ENCODE results near the gene SRPK2. TPM values are rescaled to one million over a fixed set of nuclear protein-coding genes. Genes with fewer than 3 reads are reported as not detected.
A peak's percentile ranks its signal among the peaks of the same experiment; 100 is the strongest.

SRPK2 gene
- polyA plus RNA-seq, 6 donors from 2014 or later, result 50.6 to 65.5 (median 56.1) TPM

DNA sequence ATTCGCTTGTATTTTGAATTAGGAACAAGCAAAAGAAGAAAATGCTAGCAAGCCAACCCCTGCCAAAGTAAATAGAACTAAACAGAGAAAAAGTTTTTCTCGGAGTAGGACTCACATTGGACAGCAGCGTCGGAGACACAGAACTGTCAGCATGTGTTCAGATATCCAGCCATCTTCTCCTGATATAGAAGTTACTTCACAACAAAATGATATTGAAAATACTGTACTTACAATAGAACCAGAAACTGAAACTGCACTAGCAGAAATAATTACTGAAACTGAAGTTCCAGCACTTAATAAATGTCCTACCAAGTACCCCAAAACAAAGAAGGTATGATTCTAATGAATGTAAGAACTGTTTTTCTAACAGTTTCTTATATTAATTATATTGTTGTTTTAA, 286.9 kb downstream of the SRPK2 start:
- Mint-ChIP-seq H3K9me3 (no peaks in the 10 kb centered on the region), H3K4me3 (no peak overlapping the region), H3K4me1 (peaks cover 5 to 20% (median 6%) of the 10 kb centered on the region in 3 donors), H3K36me3 (peaks cover 0 to 17% of the 10 kb centered on the region in 2 donors), H3K27ac (peak overlapping the region in 1 of 6 donors; percentile 38), H3K27me3 (no peaks in the 10 kb centered on the region)
- no peak for ATAC-seq (ENCODE audit: low read depth in 2 of 2)
- no peak for DNase-seq

DNA sequence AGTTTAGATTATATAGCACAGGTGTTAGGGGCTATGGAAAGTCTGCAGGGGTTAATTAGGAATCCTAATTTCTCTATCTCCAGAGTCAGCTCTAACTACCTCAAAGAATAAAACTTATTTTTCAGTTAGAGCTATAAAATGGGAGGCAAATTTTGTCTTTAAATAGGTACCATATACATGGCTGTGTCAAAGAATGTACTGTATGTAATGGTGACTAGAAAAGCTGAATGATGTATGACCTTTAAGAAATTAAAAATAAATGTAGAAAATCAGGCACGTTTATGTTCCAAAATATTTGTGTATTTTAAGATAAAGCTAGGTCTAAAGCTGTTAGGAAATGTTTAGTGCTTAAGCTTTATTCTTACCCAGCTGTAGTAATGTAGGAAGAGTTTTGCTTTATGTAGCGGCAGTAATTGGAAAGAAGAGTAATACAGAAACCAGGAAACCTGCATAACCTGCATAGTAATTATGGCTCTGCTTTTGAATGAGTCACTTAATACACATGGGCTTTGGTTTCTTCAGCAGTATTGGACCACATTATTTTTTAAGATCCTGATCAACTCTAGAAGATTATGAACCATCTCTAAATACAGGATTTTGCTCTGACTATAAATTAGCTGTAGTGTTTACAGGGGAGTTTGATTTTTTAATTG, 289.7 kb downstream of the SRPK2 start:
- ATAC-seq (ENCODE audit: low read depth in 2 of 2) (no peak), DNase-seq (no peak)
- Mint-ChIP-seq H3K27ac (peak overlapping the region in 5 of 6 donors; percentile 33 to 82 (median 68)), H3K36me3 (peaks cover 0 to 15% of the 10 kb centered on the region in 2 donors), H3K4me1 (peaks cover 5 to 20% (median 6%) of the 10 kb centered on the region in 3 donors), H3K9me3 (no peaks in the 10 kb centered on the region), H3K27me3 (no peaks in the 10 kb centered on the region), H3K4me3 (no peak overlapping the region)

DNA sequence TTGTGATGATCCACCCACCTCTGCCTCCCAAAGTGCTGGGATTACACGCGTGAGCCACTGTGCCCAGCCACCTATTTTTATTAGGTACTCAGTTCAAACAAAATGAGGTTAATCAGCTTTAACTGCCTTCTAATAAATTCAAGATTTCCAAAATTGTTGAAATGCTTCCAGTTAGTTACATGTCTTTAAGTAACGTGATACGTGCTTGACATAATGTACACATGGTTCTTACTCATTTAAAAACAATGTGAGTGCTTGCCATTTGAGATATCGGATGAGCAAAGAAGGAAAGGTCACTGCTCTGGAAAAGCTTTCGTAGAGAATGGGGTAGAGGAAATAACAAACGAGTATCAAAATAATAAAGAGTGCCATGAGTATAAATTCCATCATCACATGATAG, 291.1 kb downstream of the SRPK2 start:
- Mint-ChIP-seq H3K36me3 (peaks cover 0 to 8% of the 10 kb centered on the region in 2 donors), H3K9me3 (no peaks in the 10 kb centered on the region), H3K27ac (peak overlapping the region in 4 of 6 donors; percentile 3 to 84 (median 42)), H3K27me3 (no peaks in the 10 kb centered on the region), H3K4me3 (no peak overlapping the region), H3K4me1 (peaks cover 4 to 16% (median 5%) of the 10 kb centered on the region in 3 donors)
- ATAC-seq (ENCODE audit: low read depth in 2 of 2) (no peak), DNase-seq (no peak)

DNA sequence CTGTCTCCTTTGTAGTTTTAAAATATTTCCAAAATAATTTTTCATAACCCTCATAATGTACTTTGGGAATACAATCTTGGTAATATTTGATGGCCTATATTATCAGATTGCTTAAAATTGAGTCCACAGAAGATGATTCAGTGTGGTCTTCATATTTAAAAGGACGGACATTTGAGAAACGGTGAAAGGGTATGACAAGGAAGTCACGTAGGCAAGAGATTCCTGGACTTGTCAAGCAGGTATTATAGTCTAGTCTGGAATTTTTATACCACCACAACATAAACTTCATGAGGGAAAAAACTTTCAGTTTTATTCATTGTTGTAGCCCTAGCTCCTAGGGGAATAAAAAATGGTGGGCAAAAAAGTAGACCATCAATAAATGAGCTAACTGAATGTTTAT, 292.4 kb downstream of the SRPK2 start:
- peak overlapping the region in 3 of 6 donors; percentile 7 to 33 (median 18) for H3K27ac Mint-ChIP-seq

DNA sequence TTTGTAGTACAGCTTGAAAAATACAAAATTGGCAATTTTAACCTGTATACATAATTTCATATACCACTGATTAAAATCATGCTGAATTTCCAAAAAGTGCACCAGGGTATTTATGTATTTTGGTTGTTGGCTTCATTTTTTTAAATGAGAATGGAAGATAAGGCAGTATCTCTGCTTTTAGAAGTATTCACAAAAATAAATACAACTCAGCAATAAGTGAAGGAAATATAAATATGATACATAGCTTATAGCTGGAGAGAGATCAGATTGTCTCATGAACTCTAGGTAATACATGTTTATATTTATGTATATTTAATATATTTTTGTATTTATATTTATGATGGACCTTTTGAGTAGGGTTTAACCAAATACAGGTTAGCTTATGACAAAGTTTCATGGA, 293.8 kb downstream of the SRPK2 start:
- Mint-ChIP-seq H3K27ac (peak overlapping the region in 4 of 6 donors; percentile 15 to 68 (median 59)), H3K4me1 (peaks cover 0 to 5% (median 4%) of the 10 kb centered on the region in 3 donors), H3K27me3 (no peaks in the 10 kb centered on the region), H3K4me3 (no peak overlapping the region), H3K9me3 (no peaks in the 10 kb centered on the region), H3K36me3 (peaks cover 0 to 3% of the 10 kb centered on the region in 2 donors)
- ATAC-seq (ENCODE audit: low read depth in 2 of 2) (no peak), DNase-seq (no peak)

More for the DNA sequence above, 292.4 kb downstream of the SRPK2 start:
- peak overlapping the region in 1 of 8 donors; percentile 16 for H3K4me3 Mint-ChIP-seq
- peaks cover 0 to 6% of the 10 kb centered on the region in 2 donors for H3K36me3 Mint-ChIP-seq
- no peak for ATAC-seq (ENCODE audit: low read depth in 2 of 2)
- H3K9me3 Mint-ChIP-seq, result no peaks in the 10 kb centered on the region
- peaks cover 4 to 16% (median 5%) of the 10 kb centered on the region in 3 donors for H3K4me1 Mint-ChIP-seq
- no peak for DNase-seq
- H3K27me3 Mint-ChIP-seq, result no peaks in the 10 kb centered on the region

DNA sequence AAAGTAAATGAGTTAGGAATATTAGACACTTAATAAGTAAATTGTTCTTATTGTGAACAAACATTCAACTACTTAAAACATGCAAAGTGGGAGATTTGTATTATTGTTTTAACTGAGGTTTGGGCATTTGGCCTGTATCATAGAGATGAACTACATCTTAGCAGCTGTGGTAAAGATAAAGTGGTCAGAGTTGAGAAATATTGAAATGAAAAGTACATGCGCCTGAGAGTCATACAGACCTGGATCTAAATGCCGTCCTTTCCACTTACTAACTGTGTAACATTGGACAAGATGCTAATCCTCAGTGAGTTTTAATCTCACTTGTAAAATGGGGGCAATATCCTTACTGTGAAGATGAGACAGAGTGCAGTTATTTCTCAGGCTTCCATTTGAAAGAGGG, 300.3 kb downstream of the SRPK2 start:
- Mint-ChIP-seq H3K4me3 (no peak overlapping the region), H3K36me3 (peaks cover 4 to 5% of the 10 kb centered on the region in 2 donors), H3K4me1 (peaks cover 0 to 4% (median 3%) of the 10 kb centered on the region in 3 donors), H3K27ac (peak overlapping the region in 3 of 6 donors; percentile 47 to 84 (median 47)), H3K9me3 (no peaks in the 10 kb centered on the region), H3K27me3 (no peaks in the 10 kb centered on the region)
- no peak for ATAC-seq (ENCODE audit: low read depth in 2 of 2)
- DNase-seq, result no peak

DNA sequence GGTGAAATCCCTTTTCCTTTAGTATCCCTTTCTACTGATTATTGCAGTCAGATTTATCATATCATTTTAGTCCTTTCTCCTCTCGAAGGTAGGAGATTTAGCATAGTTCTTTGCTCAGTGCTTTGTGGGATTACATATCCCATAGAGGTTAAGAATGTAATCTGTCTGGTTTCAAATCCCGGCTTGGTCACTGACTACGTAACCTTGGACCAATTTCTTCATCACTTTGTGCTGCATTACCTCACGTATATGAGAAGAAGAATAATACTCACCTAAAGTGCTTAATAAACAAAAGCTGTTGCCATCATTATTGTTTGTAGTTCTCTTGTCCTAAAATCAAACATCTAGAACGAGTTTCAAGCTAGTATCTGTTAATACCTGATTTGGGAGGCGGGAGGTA, 300.7 kb downstream of the SRPK2 start:
- H3K36me3 Mint-ChIP-seq, result peaks cover 8 to 10% of the 10 kb centered on the region in 2 donors
- H3K4me3 Mint-ChIP-seq, result no peak overlapping the region
- peak overlapping the region in 3 of 6 donors; percentile 31 to 47 (median 47) for H3K27ac Mint-ChIP-seq

DNA sequence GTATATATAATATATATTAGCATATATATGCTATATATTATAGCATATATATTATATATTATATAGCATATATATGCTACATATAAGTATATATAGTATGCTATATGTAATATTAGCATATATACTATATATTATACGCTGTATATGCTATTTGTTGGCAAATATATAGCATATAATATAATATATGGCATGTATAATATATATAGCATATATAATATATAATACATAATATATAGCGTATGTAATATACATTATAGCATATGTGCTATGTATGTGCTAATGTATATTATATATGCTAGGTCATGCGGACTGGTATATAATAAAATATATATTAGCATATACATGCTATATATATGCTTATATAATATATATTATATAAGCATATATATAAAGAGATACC, 301.9 kb downstream of the SRPK2 start:
- ATAC-seq (ENCODE audit: low read depth in 2 of 2) (no peak), DNase-seq (no peak)
- peaks cover 0 to 4% (median 4%) of the 10 kb centered on the region in 3 donors for H3K4me1 Mint-ChIP-seq
- H3K27me3 Mint-ChIP-seq, result no peaks in the 10 kb centered on the region
- no peaks in the 10 kb centered on the region for H3K9me3 Mint-ChIP-seq
- no peak overlapping the region for H3K4me3 Mint-ChIP-seq
- no peak overlapping the region for H3K27ac Mint-ChIP-seq
- H3K36me3 Mint-ChIP-seq, result peaks cover 11 to 18% of the 10 kb centered on the region in 2 donors

More for the DNA sequence above, 300.7 kb downstream of the SRPK2 start:
- Mint-ChIP-seq H3K4me1 (peaks cover 0 to 4% (median 4%) of the 10 kb centered on the region in 3 donors), H3K9me3 (no peaks in the 10 kb centered on the region), H3K27me3 (no peaks in the 10 kb centered on the region)
- DNase-seq (no peak), ATAC-seq (ENCODE audit: low read depth in 2 of 2) (no peak)

DNA sequence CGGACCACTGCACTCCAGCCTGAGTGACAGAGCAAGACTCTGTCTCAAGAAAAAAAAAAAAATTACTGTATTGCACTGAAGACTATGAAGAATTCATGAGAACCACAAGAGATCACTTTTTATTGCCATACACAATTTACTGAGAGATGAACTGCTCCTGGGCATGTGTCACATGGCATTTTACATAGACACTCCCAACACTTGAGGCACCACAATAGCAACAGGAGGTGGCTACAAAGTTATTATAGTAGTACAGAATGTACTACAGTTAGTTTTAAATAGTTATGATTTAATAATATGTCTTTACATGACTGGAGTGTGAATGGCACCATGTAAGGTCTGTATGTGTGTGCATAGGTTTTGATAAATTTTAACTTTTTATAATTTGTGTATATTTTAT, 304.1 kb downstream of the SRPK2 start:
- Mint-ChIP-seq H3K4me3 (peak overlapping the region in 2 of 8 donors; percentile 7 to 59), H3K9me3 (no peaks in the 10 kb centered on the region), H3K36me3 (peaks cover 11 to 18% of the 10 kb centered on the region in 2 donors), H3K4me1 (peaks cover 0 to 4% (median 4%) of the 10 kb centered on the region in 3 donors), H3K27me3 (no peaks in the 10 kb centered on the region), H3K27ac (peak overlapping the region in 2 of 6 donors; percentile 56 to 57)
- DNase-seq (no peak), ATAC-seq (ENCODE audit: low read depth in 2 of 2) (no peak)

DNA sequence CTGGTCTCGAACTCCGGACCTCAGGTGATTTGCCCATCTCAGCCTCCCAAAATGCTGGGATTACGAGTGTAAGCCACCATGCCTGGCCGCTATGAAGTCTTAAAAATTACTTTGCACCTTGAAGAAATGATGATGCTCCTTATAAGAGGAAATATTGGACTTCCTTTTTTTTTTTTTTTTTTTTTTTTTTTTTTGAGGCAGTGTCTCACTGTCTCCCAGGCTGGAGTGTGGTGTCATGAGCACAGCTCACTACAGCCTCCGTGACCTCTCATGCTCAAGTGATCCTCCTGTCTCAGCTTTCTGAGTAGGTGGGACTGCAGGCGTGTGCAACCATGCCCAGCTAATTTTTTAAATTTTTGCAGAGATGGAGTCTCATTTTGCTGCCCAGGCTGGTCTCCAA, 309.4 kb downstream of the SRPK2 start:
- ATAC-seq (ENCODE audit: low read depth in 2 of 2), result no peak
- H3K4me3 Mint-ChIP-seq, result peak overlapping the region in 1 of 8 donors; percentile 45
- H3K9me3 Mint-ChIP-seq, result no peaks in the 10 kb centered on the region
- H3K4me1 Mint-ChIP-seq, result peaks cover 0 to 4% (median 4%) of the 10 kb centered on the region in 3 donors
- H3K27ac Mint-ChIP-seq, result peak overlapping the region in 1 of 6 donors; percentile 84
- no peak for DNase-seq
- peaks cover 20 to 26% of the 10 kb centered on the region in 2 donors for H3K36me3 Mint-ChIP-seq
- no peaks in the 10 kb centered on the region for H3K27me3 Mint-ChIP-seq

DNA sequence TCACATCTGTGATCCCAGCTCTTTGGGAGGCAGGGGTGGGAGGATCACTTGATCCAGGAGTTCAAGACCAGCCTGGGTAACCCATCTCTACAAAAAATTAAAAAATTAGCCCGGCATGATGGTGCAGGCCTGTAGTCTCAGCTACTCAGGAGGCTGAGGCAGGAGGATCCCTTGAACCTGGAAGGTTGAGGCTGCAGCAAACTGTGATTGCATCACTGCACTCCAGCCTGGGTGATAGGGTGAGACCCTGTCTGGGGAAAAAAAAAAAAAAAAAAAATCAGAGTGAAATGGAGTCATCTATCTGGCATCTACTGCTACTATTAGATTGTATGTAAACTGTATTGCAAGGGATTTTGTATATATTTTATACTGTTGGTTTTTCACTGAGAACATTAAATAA, 315.6 kb downstream of the SRPK2 start:
- H3K27ac Mint-ChIP-seq, result peak overlapping the region in 2 of 6 donors; percentile 21 to 39
- H3K4me3 Mint-ChIP-seq, result no peak overlapping the region
- ATAC-seq (ENCODE audit: low read depth in 2 of 2), result no peak
- H3K27me3 Mint-ChIP-seq, result no peaks in the 10 kb centered on the region
- H3K9me3 Mint-ChIP-seq, result no peaks in the 10 kb centered on the region
- peaks cover 0 to 7% (median 3%) of the 10 kb centered on the region in 3 donors for H3K4me1 Mint-ChIP-seq
- peaks cover 12% of the 10 kb centered on the region in 2 donors for H3K36me3 Mint-ChIP-seq
- DNase-seq, result no peak

DNA sequence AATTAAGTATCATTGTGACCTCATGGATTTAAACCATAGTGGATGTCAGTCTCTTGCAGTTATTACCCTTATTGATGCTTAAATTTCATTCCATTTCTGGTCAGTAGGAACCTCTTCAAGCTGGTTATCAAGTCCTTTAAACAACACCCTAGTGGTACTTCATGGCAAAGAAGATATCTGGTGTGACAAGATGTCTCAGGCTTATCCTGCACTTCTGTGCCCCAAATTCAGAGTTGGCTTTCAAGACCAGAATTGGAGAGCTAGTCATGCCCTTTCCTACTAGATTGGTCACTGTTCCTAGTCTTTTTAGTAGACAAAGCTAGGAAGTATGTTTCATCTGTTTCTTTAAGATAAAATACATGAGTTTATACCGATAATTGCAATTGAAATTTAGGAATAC, 319.8 kb downstream of the SRPK2 start:
- Mint-ChIP-seq H3K4me1 (peaks cover 2 to 14% (median 7%) of the 10 kb centered on the region in 3 donors), H3K9me3 (no peaks in the 10 kb centered on the region), H3K27me3 (no peaks in the 10 kb centered on the region), H3K36me3 (no peaks in the 10 kb centered on the region), H3K27ac (peak overlapping the region in 1 of 6 donors; percentile 39), H3K4me3 (no peak overlapping the region)
- no peak for DNase-seq
- no peak for ATAC-seq (ENCODE audit: low read depth in 2 of 2)

DNA sequence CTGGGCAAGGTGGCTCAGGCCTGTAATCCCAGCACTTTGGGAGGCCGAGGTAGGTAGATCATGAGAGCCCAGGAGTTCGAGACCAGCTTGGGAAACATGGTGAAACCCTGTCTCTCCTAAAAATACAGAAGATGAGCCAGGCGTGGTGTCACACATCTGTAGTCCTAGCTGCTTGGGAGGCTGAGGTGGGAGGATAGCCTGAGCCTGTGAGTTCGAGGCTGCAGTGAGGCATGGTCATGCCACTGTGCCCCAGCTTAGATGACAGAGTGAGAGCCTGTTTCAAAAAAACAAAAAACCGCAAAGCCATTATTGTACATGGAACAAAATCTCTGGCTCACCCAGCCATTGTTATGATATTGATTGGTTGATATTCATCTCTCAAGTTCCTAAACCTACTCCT, 321.0 kb downstream of the SRPK2 start:
- Mint-ChIP-seq H3K36me3 (no peaks in the 10 kb centered on the region), H3K27me3 (no peaks in the 10 kb centered on the region), H3K4me3 (no peak overlapping the region), H3K4me1 (peaks cover 2 to 14% (median 14%) of the 10 kb centered on the region in 3 donors), H3K27ac (no peak overlapping the region), H3K9me3 (no peaks in the 10 kb centered on the region)
- ATAC-seq (ENCODE audit: low read depth in 2 of 2), result no peak
- no peak for DNase-seq
